DOHH2 (cell line): ENCODE data around the gene CCNC.

Experiments
- CTCF ChIP-seq: fragments of 200-600 bp; sonication (generic); IDR thresholded peaks from one replicate; pipeline ENCODE4 v1.5.1; 2014; ENCODE audit warnings: antibody characterized with exemption, mild to moderate bottlenecking, low read depth, low read length; ENCODE audit not compliant: poor library complexity, severe bottlenecking
- EZH2phosphoT487 ChIP-seq: fragments of 200-600 bp; sonication (generic); IDR thresholded peaks from 2 replicates; pipeline ENCODE4 v1.6.1; 2017; ENCODE audit warnings: borderline replicate concordance, mild to moderate bottlenecking, antibody characterized with exemption, low read length, moderate library complexity, mixed read lengths

GRCh38 chr6:99604166-99605073 lies 36.0 kb upstream of the CCNC start:
- TF ChIP-seq CTCF (no peak), EZH2phosphoT487 (no peak)
